ENCODE data around the gene ATP2B2. TPM values are rescaled to one million over a fixed set of nuclear protein-coding genes. Genes with fewer than 3 reads are reported as not detected.
A peak's percentile ranks its signal among the peaks of the same experiment; 100 is the strongest.

The ATP2B2 gene
- total and polyA plus RNA-seq, 10 of the 15 experiments (the other 5 are each of a cell fraction or from before 2014, with no cell fraction given) = 0.04 TPM; not detected in 9

- Histone ChIP-seq H3K9me3 (replicated peaks; ENCODE audit: control insufficient read depth, insufficient read depth, low read length) (no peaks in the 10 kb centered on the region), H3K4me1 (ENCODE audit: control insufficient read depth, insufficient read depth, low read length) (peaks cover 4% of the 10 kb centered on the region; the same call in 1 of the 2 replicates), H3K27me3 (replicated peaks in 1 of 2; ENCODE audit: control insufficient read depth in 2 of 2, insufficient read depth in 2 of 2, low read length in 1 of 2) (peaks cover 0 to 4% of the 10 kb centered on the region in 2 experiments; a peak in 1 of 4 replicates), H3K9ac (ENCODE audit: control insufficient read depth, insufficient read depth, low read length) (no peak overlapping the region), H3K4me2 (ENCODE audit: control insufficient read depth, insufficient read depth) (no peak overlapping the region), H3K27ac (ENCODE audit: control insufficient read depth, insufficient read depth) (no peak overlapping the region), H3K4me3 (no peak overlapping the region), H4K20me1 (ENCODE audit: control insufficient read depth, insufficient read depth) (no peaks in the 10 kb centered on the region), H2AFZ (ENCODE audit: control insufficient read depth, low read depth, low read length) (no peak overlapping the region), H3K79me2 (ENCODE audit: control insufficient read depth, insufficient read depth, low read length) (no peaks in the 10 kb centered on the region), H3K36me3 (ENCODE audit: control insufficient read depth in 2 of 2, insufficient read depth in 2 of 2, low read length in 1 of 2) (no peaks in the 10 kb centered on the region)
- ChIA-PET SMC1A (ENCODE audit: uncharacterized antibody, unreplicated experiment) (no interaction called here), RAD21 (ENCODE audit: unreplicated experiment) (no interaction called here), CTCF (no interaction called here), POLR2A (no interaction called here)
- BruUV-seq (replicated peaks) = no TSS peak
- no peak for FAIRE-seq
- TF ChIP-seq SMC3 (IDR thresholded peaks at IDR 0.05; ENCODE audit: borderline replicate concordance, low read length) = no peak
- peak; percentile 52 for TF ChIP-seq PKNOX1 (IDR thresholded peaks at IDR 0.05)
- no peak for DNase-seq (ENCODE audit: low read depth, low spot score)
- 19% methylated on average over 9 of the region's 9 CpGs for WGBS (ENCODE audit: insufficient coverage, insufficient replicate concordance, low lambda C conversion rate, missing lambda C conversion rate)
- no peak for ATAC-seq
- in situ Hi-C loops (cut with MboI) = no loop called here
- intact Hi-C loops (cut with micrococcal nuclease; ENCODE audit: unreplicated experiment) = no loop called here
Measured at GRCh38 chr3:10469441-10470119, 35.8 kb downstream of the ATP2B2 start.

- no TSS peak for BruUV-seq (replicated peaks)
- H3K9ac ChIP-seq (ENCODE audit: control insufficient read depth, insufficient read depth, low read length) = no peak overlapping the region
- RAD21 ChIA-PET (ENCODE audit: unreplicated experiment) = no interaction called here
- H4K20me1 ChIP-seq (ENCODE audit: control insufficient read depth, insufficient read depth) = no peaks in the 10 kb centered on the region
- in situ Hi-C loops (cut with MboI) (no loop called here), intact Hi-C loops (cut with micrococcal nuclease; ENCODE audit: unreplicated experiment) (no loop called here)
- no peak overlapping the region for H3K4me2 ChIP-seq (ENCODE audit: control insufficient read depth, insufficient read depth)
- no peak for FAIRE-seq
- TF ChIP-seq STAT3 (IDR thresholded peaks at IDR 0.05; ENCODE audit: low read depth, low read length) (no peak), JUND (IDR thresholded peaks at IDR 0.05; ENCODE audit: low read depth, low read length) (no peak), POLR2A (IDR thresholded peaks at IDR 0.05; ENCODE audit: low read depth, low read length) (no peak), EGR1 (IDR thresholded peaks at IDR 0.05; ENCODE audit: borderline replicate concordance in 1 of 2, low read depth in 2 of 2, low read length in 2 of 2) (no peak), TCF12 (IDR thresholded peaks at IDR 0.05; ENCODE audit: low read depth, low read length) (no peak)
- peaks cover 0 to 4% of the 10 kb centered on the region in 2 experiments; a peak in 1 of 4 replicates for H3K27me3 ChIP-seq (replicated peaks in 1 of 2; ENCODE audit: control insufficient read depth in 2 of 2, insufficient read depth in 2 of 2, low read length in 1 of 2)
- no peaks in the 10 kb centered on the region for H3K36me3 ChIP-seq (ENCODE audit: control insufficient read depth in 2 of 2, insufficient read depth in 2 of 2, low read length in 1 of 2)
- no peak overlapping the region for H2AFZ ChIP-seq (ENCODE audit: control insufficient read depth, low read depth, low read length)
- POLR2A ChIA-PET = no interaction called here
- no peak for DNase-seq (ENCODE audit: low read depth, low spot score)
- no peaks in the 10 kb centered on the region for H3K9me3 ChIP-seq (replicated peaks; ENCODE audit: control insufficient read depth, insufficient read depth, low read length)
- H3K4me3 ChIP-seq = no peak overlapping the region
- H3K27ac ChIP-seq (ENCODE audit: control insufficient read depth, insufficient read depth) = no peak overlapping the region
- H3K4me1 ChIP-seq (ENCODE audit: control insufficient read depth, insufficient read depth, low read length) = no peaks in the 10 kb centered on the region
- SMC1A ChIA-PET (ENCODE audit: uncharacterized antibody, unreplicated experiment) = no interaction called here
- ATAC-seq = no peak
- WGBS (ENCODE audit: insufficient coverage, insufficient replicate concordance, low lambda C conversion rate, missing lambda C conversion rate) = 24% methylated on average over 13 of the region's 13 CpGs
- no peaks in the 10 kb centered on the region for H3K79me2 ChIP-seq (ENCODE audit: control insufficient read depth, insufficient read depth, low read length)
- CTCF ChIA-PET = no interaction called here
Measured at GRCh38 chr3:10468613-10469354, 36.6 kb downstream of the ATP2B2 start.
